GM12878 (cell line): Measurements from ENCODE around the gene SORCS2. TPM values are rescaled to one million over a fixed set of nuclear protein-coding genes. Genes with fewer than 3 reads are reported as not detected.

ENCODE experiments used
- ATAC-seq: fragments of 200-7000 bp; cut with Tn5 transposase; 3 replicates; pipeline ENCODE4 v1.9.1; 2020; ENCODE audit warnings: mild to moderate bottlenecking, moderate library complexity
- BruUV-seq: library from RNA; stranded (reverse); fragments of 400-500 nt; replicated peaks from 2 replicates; lab custom pipeline; 2021; lab: Mats Ljungman, UMichigan
- CTCF ChIA-PET: fragments of 300-600 bp; sonication (Branson Sonifier 250); formaldehyde crosslinking; extraction: SDS; loops from one replicate; lab custom pipeline; 2021; ENCODE audit warnings: inconsistent platforms; lab: Yijun Ruan, JAX
- POLR2A ChIA-PET: fragments of 350-600 bp; formaldehyde crosslinking; extraction: SDS; loops from one replicate; lab custom pipeline; 2021; ENCODE audit warnings: inconsistent platforms; lab: Charles Lee
- RAD21 ChIA-PET: fragments of 300-600 bp; sonication (Branson Sonifier 250); formaldehyde crosslinking; loops from one replicate; lab custom pipeline; 2023; ENCODE audit warnings: antibody characterized with exemption; ENCODE audit not compliant: unreplicated experiment; lab: Charles Lee
- SMC1A ChIA-PET: fragments of 300-600 bp; sonication (Branson Sonifier 250); formaldehyde crosslinking; loops from one replicate; lab custom pipeline; 2023; ENCODE audit not compliant: unreplicated experiment, uncharacterized antibody; lab: Charles Lee
- DNase-seq: peaks from one replicate; pipeline ENCODE4 v3.0.0-alpha.2; 2011; ENCODE audit warnings: low read depth, low spot score
- FAIRE-seq: peaks from 3 replicates; lab custom pipeline; 2011; peaks lifted over from hg19 to GRCh38; lab: Jason Lieb, UNC
- H2AFZ ChIP-seq: 2 replicates; pipeline ENCODE4 v1.6.0; 2011; ENCODE audit warnings: low read depth, low read length, control low read depth; ENCODE audit not compliant: control insufficient read depth
- H3K27ac ChIP-seq: 2 replicates; pipeline ENCODE4 v1.5.1; 2011; ENCODE audit warnings: control low read depth; ENCODE audit not compliant: control insufficient read depth, insufficient read depth
- H3K27me3 ChIP-seq, 2 experiments: replicated peaks in 1 of 2; 2 replicates each; pipeline versions ENCODE4 v1.6.0 to v1.6.1; 2011; ENCODE audit warnings: low read length in 1 of 2; ENCODE audit not compliant: control insufficient read depth in 2 of 2, insufficient read depth in 2 of 2
- H3K36me3 ChIP-seq, 2 experiments: 2 replicates each; pipeline ENCODE4 v1.5.1; 2011; ENCODE audit warnings: low read length in 1 of 2; ENCODE audit not compliant: control insufficient read depth in 2 of 2, insufficient read depth in 2 of 2
- H3K4me1 ChIP-seq: 2 replicates; pipeline ENCODE4 v1.6.1; 2011; ENCODE audit warnings: mild to moderate bottlenecking, low read length, moderate library complexity, mixed read lengths; ENCODE audit not compliant: control insufficient read depth, insufficient read depth
- H3K4me2 ChIP-seq: 2 replicates; pipeline ENCODE4 v1.6.0; 2011; ENCODE audit warnings: control low read depth; ENCODE audit not compliant: control insufficient read depth, insufficient read depth
- H3K4me3 ChIP-seq: fragments of 200-600 bp; sonication (generic); 2 replicates; pipeline ENCODE4 v1.5.1; 2016
- H3K79me2 ChIP-seq: 2 replicates; pipeline ENCODE4 v1.6.0; 2011; ENCODE audit warnings: low read length; ENCODE audit not compliant: control insufficient read depth, insufficient read depth
- H3K9ac ChIP-seq: 2 replicates; pipeline ENCODE4 v1.8.0; 2011; ENCODE audit warnings: low read length, control low read depth, mixed read lengths; ENCODE audit not compliant: control insufficient read depth, insufficient read depth
- H3K9me3 ChIP-seq: replicated peaks from 3 replicates; pipeline ENCODE4 v1.5.1; 2011; ENCODE audit warnings: mild to moderate bottlenecking, low read length; ENCODE audit not compliant: control insufficient read depth, insufficient read depth
- H4K20me1 ChIP-seq: 2 replicates; pipeline ENCODE4 v1.6.0; 2011; ENCODE audit not compliant: control insufficient read depth, insufficient read depth
- BMI1 ChIP-seq: fragments of 450-650 bp; IDR thresholded peaks from 2 replicates; pipeline ENCODE4 v1.6.1; 2016; ENCODE audit warnings: mild to moderate bottlenecking, moderate library complexity, borderline replicate concordance
- CEBPB ChIP-seq, 2 experiments: fragments of 150-350 bp in 1 of 2; IDR thresholded peaks; 2 replicates each; pipeline ENCODE4 v1.6.1; 2012 to 2014; ENCODE audit warnings: low read depth in 2 of 2, low read length in 2 of 2, borderline replicate concordance in 1 of 2, inconsistent platforms in 1 of 2
- FOXM1 ChIP-seq: IDR thresholded peaks from 2 replicates; pipeline ENCODE4 v1.6.1; 2012; ENCODE audit warnings: low read depth, mild to moderate bottlenecking, inconsistent platforms, low read length, moderate library complexity
- JUNB ChIP-seq: IDR thresholded peaks from 2 replicates; pipeline ENCODE4 v1.6.1; 2016; ENCODE audit warnings: antibody characterized with exemption, mild to moderate bottlenecking
- KAT2A ChIP-seq: conservative IDR thresholded peaks from 2 replicates; pipeline ENCODE4 v1.6.1; 2011; ENCODE audit warnings: low read depth, low read length; ENCODE audit not compliant: control insufficient read depth
- POLR2A ChIP-seq: IDR thresholded peaks from 2 replicates; pipeline ENCODE4 v1.6.1; 2011; ENCODE audit warnings: low read depth, mild to moderate bottlenecking, low read length
- PRDM15 ChIP-seq: fragments of 450-650 bp; formaldehyde crosslinking; IDR thresholded peaks from 2 replicates; pipeline ENCODE4 v1.4.0; 2020; ENCODE audit warnings: mild to moderate bottlenecking, moderate library complexity
- RCOR1 ChIP-seq: conservative IDR thresholded peaks from 2 replicates; pipeline ENCODE4 v1.6.1; 2012; ENCODE audit warnings: low read depth, low read length, improper control_type of control experiment
- SP1 ChIP-seq: IDR thresholded peaks from one replicate; pipeline ENCODE4 v1.6.1; 2011; ENCODE audit warnings: low read depth, low read length
- ZBTB4 ChIP-seq: fragments of 450-650 bp; formaldehyde crosslinking; IDR thresholded peaks from 2 replicates; pipeline ENCODE4 v1.4.0; 2022; ENCODE audit warnings: mild to moderate bottlenecking, moderate library complexity
- ZNF217 ChIP-seq: fragments of 450-650 bp; IDR thresholded peaks from 2 replicates; pipeline ENCODE4 v1.6.1; 2017; ENCODE audit warnings: antibody characterized with exemption, mild to moderate bottlenecking
- ZNF24 ChIP-seq: fragments of 450-650 bp; IDR thresholded peaks from 2 replicates; pipeline ENCODE4 v1.6.1; 2017; ENCODE audit warnings: antibody characterized with exemption, mild to moderate bottlenecking
- WGBS: methylation state at CpG from one replicate; pipeline ENCODE4 v1.1.6; 2016; ENCODE audit warnings: low lambda C conversion rate; ENCODE audit not compliant: insufficient replicate concordance, insufficient coverage; ENCODE audit errors: missing lambda C conversion rate; 5-methylcytosine and 5-hydroxymethylcytosine counted together
- in situ Hi-C: fragments of 300-500 bp; cut with MboI; formaldehyde crosslinking; loops from 9 replicates; pipeline ENCODE4 v1.14.3; 2018; ENCODE audit warnings: mixed read lengths
- intact Hi-C: fragments of 100-400 bp; cut with micrococcal nuclease; formaldehyde crosslinking; loops from one replicate; pipeline ENCODE4 v1.14.2; 2022; ENCODE audit not compliant: unreplicated experiment
- polyA plus RNA-seq, 11 experiments: library from polyadenylated mRNA; depleted of rRNA in 4 of 11; unstranded in 6 of 11; stranded (reverse) in 5 of 11; fragments of >200 nt; fragmentation: Nextera tagmentation in 4 of 11; fragmentation: Illumina TruSeq in 1 of 11; extraction: Ambion mirVana in 4 of 11; extraction: Trizol in 1 of 11; gene quantifications; 1 replicate in 1 of 11; 2 replicates in 10 of 11; pipeline versions ENCODE4 v1.2.1 to v1.2.3, GENCODE V29; 2011 to 2016; ENCODE audit warnings: inconsistent platforms in 2 of 11, missing spikeins in 2 of 11, low read depth in 1 of 11
- total RNA-seq, 4 experiments: library from RNA; depleted of rRNA in 3 of 4; stranded (reverse); fragments of >200 nt in 3 of 4; fragmentation: Illumina TruSeq in 1 of 4; extraction: Trizol in 1 of 4; gene quantifications; 2 replicates each; pipeline versions ENCODE4 v1.2.1 to v1.2.3, GENCODE V29; 2013 to 2021

SORCS2 gene
- total and polyA plus RNA-seq, 10 of the 15 experiments (the other 5 are each of a cell fraction or from before 2014, with no cell fraction given): 0.01 to 0.15 (median 0.05) TPM; not detected in 5

GRCh38 chr4:7379719-7380118 lies 187.4 kb downstream of the SORCS2 start:
- RAD21 ChIA-PET: no interaction called here
- H3K36me3 ChIP-seq: no peaks in the 10 kb centered on the region
- CTCF ChIA-PET: no interaction called here
- no peak for TF ChIP-seq POLR2A
- TF ChIP-seq CEBPB (IDR thresholded peaks at IDR 0.05; ENCODE audit: borderline replicate concordance in 1 of 2, low read depth in 2 of 2, low read length in 2 of 2): no peak
- no peak for TF ChIP-seq JUNB
- no peak for TF ChIP-seq RCOR1
- no peak for TF ChIP-seq ZNF24
- no peak for TF ChIP-seq BMI1
- no peak for TF ChIP-seq ZNF217
- TF ChIP-seq SP1: no peak
- TF ChIP-seq FOXM1: no peak
- TF ChIP-seq, all 136 proteins: peak for 0
- ChIA-PET SMC1A (no interaction called here), POLR2A (no interaction called here)
- Histone ChIP-seq H2AFZ (no peak overlapping the region), H3K27ac (no peak overlapping the region), H3K27me3 (no peaks in the 10 kb centered on the region; a peak in 1 of 4 replicates), H3K9me3 (peaks cover 3% of the 10 kb centered on the region; the same call in 1 of the 3 replicates), H3K9ac (no peak overlapping the region), H3K4me3 (no peak overlapping the region), H3K4me1 (no peaks in the 10 kb centered on the region), H4K20me1 (no peaks in the 10 kb centered on the region), H3K4me2 (no peak overlapping the region), H3K79me2 (no peaks in the 10 kb centered on the region)
- ATAC-seq (no peak), DNase-seq (no peak), FAIRE-seq (no peak)
- in situ Hi-C loops (no loop called here), intact Hi-C loops (no loop called here)
- no TSS peak for BruUV-seq
- WGBS: 0% methylated on average over 6 of the region's 6 CpGs

GRCh38 chr4:7381221-7381889 lies 189.0 kb downstream of the SORCS2 start:
- DNase-seq: no peak
- CTCF ChIA-PET: no interaction called here
- TF ChIP-seq ZBTB4: no peak
- no peak for TF ChIP-seq KAT2A
- no peak for TF ChIP-seq PRDM15 (CRISPR knock-in tag)

More at GRCh38 chr4:7381221-7381889, 189.0 kb downstream of the SORCS2 start:
- H2AFZ ChIP-seq: no peak overlapping the region
- no peaks in the 10 kb centered on the region for H4K20me1 ChIP-seq
- FAIRE-seq (no peak), ATAC-seq (no peak)
- peaks cover 3% of the 10 kb centered on the region; the same call in 1 of the 3 replicates for H3K9me3 ChIP-seq
- ChIA-PET SMC1A (no interaction called here), RAD21 (no interaction called here), POLR2A (no interaction called here)
- no peak overlapping the region for H3K9ac ChIP-seq
- no peaks in the 10 kb centered on the region for H3K4me1 ChIP-seq
- 3% methylated on average over 8 of the region's 9 CpGs for WGBS
- H3K27ac ChIP-seq: no peak overlapping the region
- BruUV-seq: no TSS peak
- H3K79me2 ChIP-seq: no peaks in the 10 kb centered on the region
- no peaks in the 10 kb centered on the region for H3K27me3 ChIP-seq
- in situ Hi-C loops (no loop called here), intact Hi-C loops (no loop called here)
- H3K4me3 ChIP-seq: no peak overlapping the region
- no peak overlapping the region for H3K4me2 ChIP-seq
- no peaks in the 10 kb centered on the region for H3K36me3 ChIP-seq
